LNCAP (cell line): Measurements from ENCODE around the gene ERFL.

Source experiments
- TF ChIP-seq, protein P1 (sequence below): fragments of 450-650 bp; IDR thresholded peaks from 2 replicates; pipeline ENCODE4 v1.5.1; 2017; ENCODE audit warnings: mild to moderate bottlenecking

Gene ERFL

DNA sequence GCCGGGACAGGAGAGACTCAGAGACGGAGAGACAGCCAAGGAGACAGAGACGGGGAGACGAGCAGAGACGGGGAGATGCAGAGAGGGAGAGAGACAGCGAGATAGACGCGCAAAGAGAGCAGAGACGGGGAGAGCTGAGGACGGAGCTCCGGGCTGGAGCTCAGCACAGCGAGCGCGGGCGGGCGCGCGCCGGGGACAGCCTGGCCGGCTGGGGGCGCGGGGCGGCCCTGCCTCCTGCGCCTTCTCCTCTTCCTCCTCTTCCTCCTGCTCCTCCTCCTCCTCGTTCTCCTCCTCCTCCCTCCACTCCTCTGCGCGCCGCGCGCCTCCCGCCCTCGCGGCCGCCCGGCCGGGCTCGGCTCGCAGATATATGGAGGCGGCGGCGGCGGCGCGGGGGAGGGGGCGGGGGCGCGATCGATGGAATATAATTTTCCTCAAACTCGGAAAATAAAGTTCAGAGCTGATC lies at the start of gene ERFL:
TSS of gene ERFL (minus strand) at position 229 of the 463 bp plus-strand sequence. CDS start 15,530 bp downstream, outside the sequence.
- TF ChIP-seq, protein P1, sequence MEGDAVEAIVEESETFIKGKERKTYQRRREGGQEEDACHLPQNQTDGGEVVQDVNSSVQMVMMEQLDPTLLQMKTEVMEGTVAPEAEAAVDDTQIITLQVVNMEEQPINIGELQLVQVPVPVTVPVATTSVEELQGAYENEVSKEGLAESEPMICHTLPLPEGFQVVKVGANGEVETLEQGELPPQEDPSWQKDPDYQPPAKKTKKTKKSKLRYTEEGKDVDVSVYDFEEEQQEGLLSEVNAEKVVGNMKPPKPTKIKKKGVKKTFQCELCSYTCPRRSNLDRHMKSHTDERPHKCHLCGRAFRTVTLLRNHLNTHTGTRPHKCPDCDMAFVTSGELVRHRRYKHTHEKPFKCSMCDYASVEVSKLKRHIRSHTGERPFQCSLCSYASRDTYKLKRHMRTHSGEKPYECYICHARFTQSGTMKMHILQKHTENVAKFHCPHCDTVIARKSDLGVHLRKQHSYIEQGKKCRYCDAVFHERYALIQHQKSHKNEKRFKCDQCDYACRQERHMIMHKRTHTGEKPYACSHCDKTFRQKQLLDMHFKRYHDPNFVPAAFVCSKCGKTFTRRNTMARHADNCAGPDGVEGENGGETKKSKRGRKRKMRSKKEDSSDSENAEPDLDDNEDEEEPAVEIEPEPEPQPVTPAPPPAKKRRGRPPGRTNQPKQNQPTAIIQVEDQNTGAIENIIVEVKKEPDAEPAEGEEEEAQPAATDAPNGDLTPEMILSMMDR, result no peak

DNA sequence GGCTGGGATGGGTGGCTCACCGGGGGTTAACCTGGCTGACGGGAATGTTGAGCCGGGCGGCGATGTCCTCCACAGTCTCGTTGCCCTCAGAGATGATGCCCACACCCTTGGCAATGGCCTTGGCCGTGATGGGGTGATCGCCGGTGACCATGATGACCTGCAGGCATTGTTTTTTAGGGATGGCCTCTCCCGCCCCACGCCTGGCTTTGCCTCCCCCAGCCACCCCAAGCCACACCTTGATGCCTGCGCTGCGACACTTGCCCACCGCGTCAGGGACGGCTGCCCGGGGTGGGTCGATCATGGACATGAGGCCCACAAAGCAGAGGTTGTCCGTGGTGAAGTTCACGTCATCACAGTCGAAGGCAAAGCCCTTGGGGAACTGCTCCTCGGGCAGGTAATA lies 49.7 kb upstream of the ERFL start:
- TF ChIP-seq, protein P1, result no peak

DNA sequence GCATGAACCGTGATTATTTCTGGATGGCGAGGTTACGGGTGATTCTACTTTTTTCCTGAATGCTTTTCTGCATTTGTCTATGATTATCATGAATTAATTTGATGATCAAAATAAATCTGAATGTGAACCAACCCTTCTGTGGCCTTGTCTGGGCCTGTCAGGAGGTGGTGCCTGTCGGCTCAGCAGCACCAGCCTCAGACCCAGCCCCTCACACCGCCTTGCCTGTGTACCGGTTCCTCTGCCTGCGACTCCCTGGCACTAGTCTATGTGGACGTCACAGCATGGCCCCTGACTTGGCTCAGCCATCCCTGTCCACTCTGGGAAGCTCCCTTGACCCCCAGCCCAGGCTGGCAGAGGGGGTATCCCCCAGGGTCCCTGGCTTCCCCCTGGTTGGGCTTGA lies 46.4 kb upstream of the ERFL start:
- TF ChIP-seq, protein P1, result no peak

DNA sequence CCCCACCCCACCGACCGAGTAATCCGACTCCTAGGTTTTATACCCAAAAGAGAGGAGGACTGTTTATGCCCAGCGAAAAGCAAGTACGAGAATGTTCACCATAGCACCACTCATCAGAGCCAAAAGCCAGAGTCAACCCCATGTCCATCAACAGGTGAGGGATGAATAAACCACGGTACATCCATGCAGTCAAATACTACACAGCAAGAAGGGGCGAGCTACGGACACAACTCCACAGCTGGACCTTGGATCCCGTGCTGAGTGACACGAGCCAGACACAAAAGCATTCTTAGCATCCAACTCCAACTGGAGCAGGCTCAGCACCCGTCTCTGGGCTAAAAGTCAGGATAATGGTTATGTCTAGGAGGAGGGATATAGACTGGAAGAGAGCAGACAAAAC lies 43.1 kb upstream of the ERFL start:
- TF ChIP-seq, protein P1, result no peak

DNA sequence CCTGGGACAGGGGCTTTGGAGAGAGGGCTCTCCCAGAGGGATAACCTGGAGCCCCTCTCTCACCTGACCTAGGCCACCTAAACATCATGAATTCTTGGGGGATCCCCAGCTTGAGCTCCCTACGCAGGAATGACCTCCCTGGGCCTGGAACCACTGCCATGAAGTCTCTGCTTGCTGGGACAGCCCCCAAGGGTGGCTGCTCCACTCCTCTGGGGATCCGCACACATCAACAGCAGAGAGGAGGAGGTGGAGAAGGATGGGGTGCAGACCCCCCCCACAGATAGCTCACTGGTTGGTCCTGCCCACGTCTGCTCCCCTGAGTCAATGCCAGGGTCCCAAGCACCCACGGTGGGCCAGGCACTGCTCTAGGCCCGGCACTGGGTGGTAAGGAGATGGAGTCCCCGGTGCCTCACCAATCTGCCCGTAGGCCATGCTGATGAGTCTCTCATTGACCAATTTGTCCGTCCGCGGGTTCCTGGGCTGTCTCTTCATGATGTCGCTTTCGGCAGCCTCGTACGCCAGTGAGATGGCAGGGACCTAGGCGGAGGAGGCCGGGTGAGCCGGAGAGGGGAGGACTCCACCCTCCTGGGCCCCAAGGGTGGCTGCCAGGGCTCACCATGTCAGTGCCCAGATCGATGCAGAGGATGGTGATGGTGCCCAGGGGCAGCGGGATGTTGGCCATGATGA lies 41.7 kb upstream of the ERFL start:
- TF ChIP-seq, protein P1, result no peak

DNA sequence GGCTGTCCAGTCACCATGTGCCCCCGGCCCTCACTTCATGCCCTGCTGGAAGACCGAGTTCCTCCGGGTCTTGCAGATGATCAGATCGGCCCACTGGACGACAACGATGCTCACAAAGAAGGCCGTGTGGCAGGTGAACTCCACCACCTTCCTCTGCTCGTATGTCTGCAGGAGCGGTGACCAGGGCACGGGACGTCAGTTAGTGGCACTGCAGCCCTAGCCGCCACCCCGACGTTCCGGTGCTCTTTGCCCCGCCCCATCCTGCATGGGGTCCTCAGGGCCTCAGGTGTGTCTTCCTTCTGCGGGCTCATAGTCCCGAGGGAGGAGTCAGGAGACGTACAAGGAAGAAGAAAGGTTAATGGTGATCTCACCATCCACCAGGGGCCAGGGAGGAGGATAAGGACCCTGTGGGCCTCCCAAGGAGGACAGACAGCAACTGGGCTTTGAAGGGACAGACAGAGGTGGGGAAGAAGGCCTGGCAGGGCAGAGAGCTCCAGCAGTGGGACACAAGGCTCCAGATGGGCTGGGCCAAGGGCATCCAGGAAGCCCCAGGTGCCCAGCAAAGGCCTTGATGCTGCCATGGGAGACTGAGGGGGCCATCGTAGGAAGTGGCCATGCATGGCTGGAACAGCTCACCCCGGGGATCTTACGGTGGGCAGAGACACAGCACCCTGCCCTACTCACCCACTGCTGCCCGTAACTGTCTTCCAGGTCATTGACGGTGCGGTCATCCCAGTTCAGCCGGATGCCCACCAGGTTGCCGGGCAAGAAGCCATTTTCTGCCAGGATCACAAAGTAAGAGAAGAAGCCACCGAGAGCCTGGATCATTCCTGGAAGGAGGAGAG lies 40.7 kb upstream of the ERFL start:
- TF ChIP-seq, protein P1, result no peak

DNA sequence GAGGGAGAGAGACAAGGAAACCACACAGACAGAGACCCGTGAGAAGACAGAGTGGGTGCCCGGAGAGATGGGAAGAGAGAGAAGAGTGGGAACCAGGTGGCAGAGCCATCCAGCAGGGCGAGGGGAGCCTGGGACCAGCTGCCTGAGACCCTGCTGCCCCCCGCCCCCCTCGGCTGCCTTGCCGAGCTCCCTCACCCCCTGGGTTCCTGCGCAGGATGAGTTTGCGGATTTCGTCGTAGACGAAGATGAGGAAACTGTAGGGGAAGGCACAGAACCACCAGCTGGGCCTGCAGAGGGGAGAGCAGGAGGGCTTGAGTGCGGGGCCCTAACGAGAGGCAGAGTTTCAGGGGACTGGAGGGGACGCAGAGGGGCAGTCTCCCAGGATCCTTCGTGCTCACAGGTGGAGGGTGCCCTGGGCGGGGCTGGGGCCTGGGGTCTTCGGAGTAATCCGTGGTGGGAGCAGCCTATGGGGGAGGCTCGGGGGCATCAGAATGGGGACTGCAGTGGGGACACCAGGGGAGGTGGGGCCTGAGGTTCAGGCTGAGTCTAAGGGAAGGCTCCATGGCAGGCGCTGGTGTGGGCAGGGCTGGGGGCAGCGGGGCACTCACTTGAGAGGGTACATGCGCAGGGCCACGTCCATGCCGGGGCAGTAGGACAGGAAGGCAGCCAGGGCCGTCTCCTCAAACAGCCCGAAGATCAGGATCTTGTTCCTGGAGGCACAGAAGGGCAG lies 39.0 kb upstream of the ERFL start:
- TF ChIP-seq, protein P1, result no peak
